ENCODE measurements around the gene RIBC2.

- TF ChIP-seq CTCF (IDR thresholded peaks at IDR 0.05; ENCODE audit: low read depth, low read length, missing input control): no peak
- no peak for TF ChIP-seq MAX (IDR thresholded peaks at IDR 0.05)
- TF ChIP-seq SP1 (IDR thresholded peaks at IDR 0.05): no peak
- no peak for TF ChIP-seq ZBTB33 (IDR thresholded peaks at IDR 0.05)
- no peak for TF ChIP-seq RAD21 (IDR thresholded peaks at IDR 0.05)
- no peak for TF ChIP-seq REST (IDR thresholded peaks at IDR 0.05)
- no peak for TF ChIP-seq YY1 (IDR thresholded peaks at IDR 0.05)
- no peak for TF ChIP-seq NR2F2 (IDR thresholded peaks at IDR 0.05)
- TF ChIP-seq EGR1 (IDR thresholded peaks at IDR 0.05; ENCODE audit: low read depth in 2 of 2): no peak
- no peak for TF ChIP-seq TAF1 (conservative IDR thresholded peaks at IDR 0.05)
- TF ChIP-seq GABPA (IDR thresholded peaks at IDR 0.05 in 1 of 2, conservative IDR thresholded peaks at IDR 0.05 in 1 of 2): no peak
- no peak for TF ChIP-seq JUND (IDR thresholded peaks at IDR 0.05)
- no peak for TF ChIP-seq HNF4A (conservative IDR thresholded peaks at IDR 0.05)
- no peak for TF ChIP-seq HNF4G (IDR thresholded peaks at IDR 0.05)
Observed at GRCh38 chr22:45454275-45454674, 40.8 kb downstream of the RIBC2 start.
